CD4-positive, alpha-beta T cell treated with Interleukin-6 at 100 ng/mL for 8 hours (primary cell): Measurements from ENCODE around the gene PTPRG.
"Not testable (repeated sequence)": the region's sequence is repeated elsewhere in the genome, so short reads cannot be mapped to it uniquely, and the experiment has no call there.

ENCODE experiments used
- DNase-seq: peaks from one replicate; pipeline ENCODE4 v3.0.0-alpha.2; 2020; ENCODE audit warnings: mixed read lengths, low spot score

PTPRG gene

GRCh38 chr3:61686228-61686648 lies 124.9 kb downstream of the PTPRG start:
- DNase-seq = no peak

- DNase-seq = no peak
Observed at GRCh38 chr3:61687206-61687605, 125.8 kb downstream of the PTPRG start.

GRCh38 chr3:61687663-61688306 lies 126.4 kb downstream of the PTPRG start:
- no peak for DNase-seq

- DNase-seq = no peak
Observed at GRCh38 chr3:61688307-61688984, 127.1 kb downstream of the PTPRG start.

GRCh38 chr3:61690016-61690415 lies 128.6 kb downstream of the PTPRG start:
- no peak for DNase-seq

- DNase-seq = no peak
Observed at GRCh38 chr3:61691466-61691865, 130.1 kb downstream of the PTPRG start.

GRCh38 chr3:61697301-61697700 lies 135.9 kb downstream of the PTPRG start:
- no peak for DNase-seq

- not testable (repeated sequence) for DNase-seq
Observed at GRCh38 chr3:61698278-61699072, 137.1 kb downstream of the PTPRG start.

GRCh38 chr3:61699622-61700021 lies 138.3 kb downstream of the PTPRG start:
- DNase-seq = no peak

- no peak for DNase-seq
Observed at GRCh38 chr3:61701011-61701410, 139.6 kb downstream of the PTPRG start.

GRCh38 chr3:61702453-61702852 lies 141.1 kb downstream of the PTPRG start:
- no peak for DNase-seq

- DNase-seq = no peak
Observed at GRCh38 chr3:61704807-61705206, 143.4 kb downstream of the PTPRG start.

GRCh38 chr3:61707492-61707891 lies 146.1 kb downstream of the PTPRG start:
- DNase-seq = no peak

GRCh38 chr3:61710920-61711319 lies 149.5 kb downstream of the PTPRG start:
- DNase-seq = not testable (repeated sequence)

GRCh38 chr3:61714225-61714624 lies 152.9 kb downstream of the PTPRG start:
- no peak for DNase-seq

GRCh38 chr3:61715886-61716527 lies 154.6 kb downstream of the PTPRG start:
- DNase-seq = no peak

GRCh38 chr3:61716693-61717092 lies 155.3 kb downstream of the PTPRG start:
- DNase-seq = not testable (repeated sequence)

GRCh38 chr3:61718565-61718964 lies 157.2 kb downstream of the PTPRG start:
- no peak for DNase-seq

GRCh38 chr3:61719278-61719977 lies 158.1 kb downstream of the PTPRG start:
- DNase-seq = no peak

GRCh38 chr3:61723038-61723437 lies 161.7 kb downstream of the PTPRG start:
- no peak for DNase-seq

- no peak for DNase-seq
Observed at GRCh38 chr3:61724183-61724582, 162.8 kb downstream of the PTPRG start.

GRCh38 chr3:61724801-61725200 lies 163.4 kb downstream of the PTPRG start:
- no peak for DNase-seq
